Right kidney (tissue), 1 donor: ENCODE measurements around the gene ATN1.
A peak's percentile ranks its signal among the peaks of the same experiment; 100 is the strongest.

Experiments used
- DNase-seq: peaks from one replicate; pipeline ENCODE4 v3.0.0-alpha.2; 2016

The ATN1 gene

DNA sequence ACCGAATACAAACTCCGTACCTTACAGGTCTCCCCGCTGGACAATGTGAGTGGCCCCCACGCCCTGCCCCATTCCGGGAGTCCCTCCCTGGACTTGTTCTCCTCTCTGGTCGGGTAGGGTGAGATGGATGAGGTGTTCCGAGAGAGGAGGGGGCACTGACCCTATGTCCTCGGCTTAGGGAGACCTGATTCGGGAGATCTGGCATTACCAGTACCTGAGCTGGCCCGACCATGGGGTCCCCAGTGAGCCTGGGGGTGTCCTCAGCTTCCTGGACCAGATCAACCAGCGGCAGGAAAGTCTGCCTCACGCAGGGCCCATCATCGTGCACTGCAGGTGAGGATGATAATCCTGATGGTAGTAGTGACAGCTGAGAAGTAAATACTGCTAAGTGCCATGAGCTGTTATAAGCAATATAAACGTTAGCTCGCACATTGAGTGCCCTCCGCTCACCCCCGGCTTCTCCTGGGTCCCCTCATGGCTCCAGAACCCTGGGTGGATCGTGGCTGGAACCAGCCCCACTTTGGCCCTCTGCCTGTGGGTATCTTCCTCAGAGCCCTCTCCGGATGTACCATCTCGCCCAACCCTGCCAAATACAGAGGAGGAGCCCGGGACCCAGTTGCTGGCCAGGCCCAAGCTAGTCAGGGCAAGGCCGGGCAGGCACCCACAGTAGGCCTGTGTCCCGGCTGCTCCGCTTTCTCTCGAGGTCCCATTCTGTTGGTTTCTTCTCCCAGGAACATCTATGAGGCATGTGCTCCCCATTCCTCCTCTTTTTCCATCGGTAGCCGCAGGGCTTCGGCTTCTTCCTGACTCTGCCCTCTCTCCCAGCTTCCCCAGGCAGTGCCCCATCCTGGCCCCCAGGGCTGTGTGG, 30.2 kb downstream of the ATN1 start:
- DNase-seq: no peak

DNA sequence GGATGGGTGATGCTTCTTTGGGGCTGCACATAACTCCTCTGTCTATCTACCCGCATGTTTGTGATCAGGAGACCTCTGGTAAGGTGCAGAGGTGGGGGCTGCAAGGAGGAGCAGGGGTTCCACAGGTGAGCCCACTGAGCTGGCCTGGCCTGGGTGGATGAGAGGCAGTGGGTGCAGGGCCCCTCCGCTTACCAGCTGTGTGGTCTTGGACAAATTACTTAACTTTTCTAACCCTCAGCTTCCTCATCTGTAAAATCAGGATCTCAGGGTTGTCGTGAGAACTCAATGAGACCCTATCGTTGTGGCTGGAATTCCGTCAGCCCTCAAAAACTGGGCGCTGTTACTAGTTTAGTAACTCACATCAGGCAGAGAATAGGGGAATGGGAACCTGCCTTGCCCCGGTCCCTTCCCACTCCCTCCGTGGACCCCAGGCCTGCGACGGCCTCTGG, 30.9 kb downstream of the ATN1 start:
- DNase-seq: no peak

- DNase-seq: no peak
Observed at GRCh38 chr12:6959058-6959804, 31.5 kb downstream of the ATN1 start.

- DNase-seq: no peak
Observed at GRCh38 chr12:6959805-6960592, 32.2 kb downstream of the ATN1 start.

DNA sequence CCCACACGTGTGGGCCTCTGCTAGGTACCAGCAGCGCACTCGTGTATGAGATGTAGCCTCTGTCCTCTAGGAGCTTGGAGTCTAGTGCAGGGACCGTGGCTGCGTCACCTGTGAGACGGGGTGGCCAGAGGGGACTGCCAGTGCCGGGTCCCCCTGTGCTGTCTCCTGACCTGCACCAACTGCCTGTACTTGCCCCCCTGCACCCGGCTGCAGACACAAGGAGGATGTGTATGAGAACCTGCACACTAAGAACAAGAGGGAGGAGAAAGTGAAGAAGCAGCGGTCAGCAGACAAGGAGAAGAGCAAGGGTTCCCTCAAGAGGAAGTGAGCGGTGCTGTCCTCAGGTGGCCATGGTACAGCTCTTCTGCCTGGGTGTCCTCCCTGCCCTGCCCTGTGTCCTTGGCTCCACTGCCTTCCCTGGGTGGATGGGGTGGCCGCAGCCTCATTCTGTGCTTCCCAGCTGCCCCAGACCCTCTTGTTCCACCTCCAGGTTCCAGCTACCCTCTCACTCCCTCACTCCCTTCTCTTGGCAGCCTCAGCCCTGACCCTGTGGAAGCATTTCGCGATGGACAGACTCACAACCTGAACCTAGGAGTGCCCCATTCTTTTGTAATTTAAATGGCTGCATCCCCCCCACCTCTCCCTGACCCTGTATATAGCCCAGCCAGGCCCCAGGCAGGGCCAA, 33.0 kb downstream of the ATN1 start:
- DNase-seq: no peak

GRCh38 chr12:6961278-6961694, 33.5 kb downstream of the ATN1 start:
- DNase-seq: no peak

DNA sequence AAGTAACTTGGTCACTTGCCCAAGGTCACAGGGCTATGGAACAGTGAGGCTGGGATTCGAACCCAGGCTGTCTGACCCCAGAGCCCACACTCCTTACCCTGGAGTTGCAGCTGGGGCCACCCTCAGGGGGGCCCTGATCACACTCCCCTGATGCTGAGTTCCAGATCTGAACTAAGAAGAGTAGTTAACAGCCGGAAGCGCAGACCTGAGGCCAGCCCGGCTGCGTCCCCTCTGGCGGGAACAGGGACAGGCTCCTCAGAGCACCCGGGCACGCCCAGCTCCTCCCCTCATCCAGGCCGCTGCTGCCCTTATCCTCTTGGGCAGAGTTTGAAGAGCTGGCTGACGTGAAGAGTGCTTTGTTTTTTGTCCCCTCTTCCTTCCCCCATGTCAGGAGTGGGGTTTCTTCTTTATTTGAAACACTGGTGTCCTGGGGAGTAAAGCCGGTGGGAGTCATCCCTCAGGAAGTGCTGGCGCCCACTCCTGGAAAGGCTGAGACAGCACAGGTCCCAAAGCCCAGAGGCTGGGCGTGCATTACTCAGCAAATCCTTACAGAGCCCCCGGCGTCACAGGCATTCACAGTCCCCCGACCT, 34.0 kb downstream of the ATN1 start:
- peak; percentile 83 for DNase-seq

DNA sequence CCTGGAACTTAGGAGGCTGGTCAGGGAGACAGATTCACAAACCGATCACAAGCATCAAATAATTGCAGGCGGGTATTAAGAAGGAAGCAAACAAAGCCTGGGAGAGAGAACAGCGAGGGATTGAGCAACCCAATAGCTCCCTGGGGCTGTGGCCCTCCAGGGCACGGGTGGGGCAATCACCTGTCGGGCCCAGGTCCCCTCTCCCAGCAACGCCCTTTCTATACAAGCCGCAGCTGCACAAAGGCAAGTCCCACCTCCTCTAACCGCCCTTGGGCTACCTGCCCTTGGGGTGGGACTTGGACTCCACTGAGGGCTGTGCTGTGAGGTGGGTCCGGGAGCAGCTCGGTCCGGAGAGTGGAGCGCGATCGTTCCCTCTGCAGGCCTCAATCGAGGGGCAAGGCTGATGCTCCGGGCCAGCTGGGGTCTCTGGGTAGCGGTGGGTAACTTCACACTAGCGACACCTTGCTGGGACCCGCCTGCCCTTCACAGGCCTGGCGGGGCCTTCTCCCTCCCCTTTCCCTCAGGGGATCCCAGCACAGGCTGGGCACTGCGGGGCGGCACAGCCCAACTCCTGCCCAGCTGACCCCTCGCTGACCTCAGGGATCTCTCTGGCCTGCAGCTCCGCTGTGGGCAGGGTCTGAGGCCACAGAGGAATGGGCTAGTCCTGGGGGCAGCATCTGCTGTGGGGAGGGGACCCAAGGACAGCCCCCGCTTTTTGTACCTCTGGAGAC, 34.7 kb downstream of the ATN1 start:
- DNase-seq: peak; percentile 55

- DNase-seq: peak; percentile 43
Observed at GRCh38 chr12:6963016-6963731, 35.4 kb downstream of the ATN1 start.

GRCh38 chr12:6963791-6964413, 36.1 kb downstream of the ATN1 start:
- no peak for DNase-seq

- no peak for DNase-seq
Observed at GRCh38 chr12:6964605-6965025, 36.9 kb downstream of the ATN1 start.

DNA sequence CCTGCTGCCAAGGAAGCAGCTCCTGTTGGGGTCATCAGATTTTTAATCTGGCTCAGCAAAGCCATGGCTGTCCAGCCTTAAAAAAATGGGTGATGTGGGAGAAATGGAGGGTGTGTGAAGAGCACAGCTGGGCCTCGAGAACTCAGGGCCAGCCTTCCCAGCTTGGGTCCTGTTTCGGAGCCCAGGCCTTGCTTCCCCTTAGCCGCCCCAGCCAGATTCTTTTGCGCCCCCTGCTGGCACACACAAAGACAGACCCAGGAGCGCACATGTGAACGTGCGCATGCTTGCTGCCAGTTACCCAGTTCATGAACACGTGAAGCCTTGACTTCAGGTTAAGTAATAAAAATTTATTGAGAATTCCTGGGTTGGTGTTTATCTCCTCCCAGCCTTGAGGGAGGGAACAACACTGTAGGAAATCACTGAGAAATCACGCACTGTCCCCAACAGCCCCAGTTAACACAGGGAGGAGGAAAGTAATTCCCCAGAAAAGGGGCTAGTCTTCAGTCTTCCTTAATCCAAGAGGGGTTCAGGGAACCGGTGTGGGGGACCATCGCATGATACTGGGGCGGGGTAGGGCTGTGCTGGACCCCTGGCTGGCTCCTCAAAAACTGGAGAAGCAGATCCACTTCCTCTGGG, 37.4 kb downstream of the ATN1 start:
- DNase-seq: peak; percentile 62

- DNase-seq: no peak
Observed at GRCh38 chr12:6965714-6966113, 38.0 kb downstream of the ATN1 start.

- no peak for DNase-seq
Observed at GRCh38 chr12:6966351-6966750, 38.6 kb downstream of the ATN1 start.

GRCh38 chr12:6967651-6968100, 39.9 kb downstream of the ATN1 start:
- DNase-seq: no peak

- DNase-seq: no peak
Observed at GRCh38 chr12:6968426-6968825, 40.7 kb downstream of the ATN1 start.

DNA sequence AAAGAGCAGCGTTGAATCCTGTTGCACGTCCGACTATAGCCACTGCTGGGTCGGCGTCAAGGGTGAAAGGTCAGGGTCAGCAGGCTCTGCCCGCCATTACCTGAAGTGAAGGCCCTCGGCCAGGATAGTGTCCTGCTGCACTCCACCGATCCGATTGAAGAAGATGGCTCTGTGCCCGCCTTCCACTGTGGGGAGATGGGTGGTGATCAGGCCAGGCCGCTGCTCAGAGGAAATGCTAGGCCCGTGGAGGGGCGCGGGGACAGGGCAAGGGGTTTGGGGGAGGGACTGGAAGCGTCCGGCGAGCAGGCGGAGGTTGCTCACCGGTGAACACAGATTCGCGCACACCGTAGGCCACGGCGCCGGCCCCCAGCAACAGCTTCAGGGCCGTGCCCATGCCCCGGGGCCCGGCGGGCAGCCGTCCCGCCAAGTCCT, 42.4 kb downstream of the ATN1 start:
- DNase-seq: no peak

DNA sequence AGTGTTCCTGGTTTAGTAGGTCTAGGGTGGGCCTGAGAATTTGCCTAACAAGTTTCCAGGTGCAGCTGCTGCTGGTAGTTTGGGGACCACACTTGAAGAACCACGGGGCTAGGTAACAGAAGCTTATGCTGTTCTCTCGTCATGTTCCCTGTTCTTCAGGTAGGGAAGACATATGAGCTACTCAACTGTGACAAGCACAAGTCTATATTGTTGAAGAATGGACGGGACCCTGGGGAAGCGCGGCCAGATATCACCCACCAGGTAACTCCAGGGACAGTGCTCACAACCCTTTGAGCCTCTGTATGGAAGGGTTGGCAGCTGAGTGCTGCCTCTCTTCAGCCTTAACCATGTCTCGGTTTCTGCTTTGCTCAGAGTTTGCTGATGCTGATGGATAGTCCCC, 46.4 kb downstream of the ATN1 start:
- no peak for DNase-seq
